Body of pancreas (tissue), 4 donors: ENCODE measurements around the gene TANC1.

Experiments
- POLR2A ChIP-seq, 3 donors: fragments of 450-650 bp; IDR thresholded peaks; one replicate each; pipeline ENCODE4 v1.6.1; 2016; ENCODE audit warnings: antibody characterized with exemption in 3 of 3, mild to moderate bottlenecking in 2 of 3
- TF ChIP-seq, protein P1 (sequence below), 7 experiments: fragments of 450-650 bp in 4 of 7; fragments of 200-600 bp in 3 of 7; sonication (generic) in 3 of 7; IDR thresholded peaks; one replicate each; pipeline ENCODE4 v1.5.1; 2016 to 2019; ENCODE audit warnings: antibody characterized with exemption in 7 of 7

DNA sequence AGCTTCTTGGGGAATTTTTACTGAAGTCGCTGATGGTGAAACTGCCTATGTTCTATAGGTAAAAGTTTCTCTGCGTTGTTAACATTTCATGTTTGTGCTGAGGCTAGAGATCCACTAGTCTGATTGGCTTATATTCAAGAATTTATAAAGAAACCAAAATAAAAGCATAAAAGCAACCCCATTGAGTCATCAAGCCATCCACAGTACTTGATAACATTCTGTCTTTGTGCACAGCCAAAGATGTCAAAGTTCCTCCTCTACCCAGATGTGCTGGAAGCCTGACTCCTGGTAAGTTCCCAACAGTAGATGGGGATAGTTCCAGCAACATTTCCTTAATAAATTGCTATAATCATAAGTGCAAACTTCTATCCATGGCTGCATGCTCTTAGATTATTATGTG is 107.8 kb downstream of the TANC1 start:
- TF ChIP-seq, protein P1, sequence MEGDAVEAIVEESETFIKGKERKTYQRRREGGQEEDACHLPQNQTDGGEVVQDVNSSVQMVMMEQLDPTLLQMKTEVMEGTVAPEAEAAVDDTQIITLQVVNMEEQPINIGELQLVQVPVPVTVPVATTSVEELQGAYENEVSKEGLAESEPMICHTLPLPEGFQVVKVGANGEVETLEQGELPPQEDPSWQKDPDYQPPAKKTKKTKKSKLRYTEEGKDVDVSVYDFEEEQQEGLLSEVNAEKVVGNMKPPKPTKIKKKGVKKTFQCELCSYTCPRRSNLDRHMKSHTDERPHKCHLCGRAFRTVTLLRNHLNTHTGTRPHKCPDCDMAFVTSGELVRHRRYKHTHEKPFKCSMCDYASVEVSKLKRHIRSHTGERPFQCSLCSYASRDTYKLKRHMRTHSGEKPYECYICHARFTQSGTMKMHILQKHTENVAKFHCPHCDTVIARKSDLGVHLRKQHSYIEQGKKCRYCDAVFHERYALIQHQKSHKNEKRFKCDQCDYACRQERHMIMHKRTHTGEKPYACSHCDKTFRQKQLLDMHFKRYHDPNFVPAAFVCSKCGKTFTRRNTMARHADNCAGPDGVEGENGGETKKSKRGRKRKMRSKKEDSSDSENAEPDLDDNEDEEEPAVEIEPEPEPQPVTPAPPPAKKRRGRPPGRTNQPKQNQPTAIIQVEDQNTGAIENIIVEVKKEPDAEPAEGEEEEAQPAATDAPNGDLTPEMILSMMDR (IDR thresholded peaks at IDR 0.05): no peak
- TF ChIP-seq POLR2A (IDR thresholded peaks at IDR 0.05): no peak
